ENCODE data around the gene GLI1. TPM values are rescaled to one million over a fixed set of nuclear protein-coding genes. Genes with fewer than 3 reads are reported as not detected.

GLI1 gene
- polyA plus RNA-seq, 1 donor from 2014 or later: 4.2 TPM

DNA sequence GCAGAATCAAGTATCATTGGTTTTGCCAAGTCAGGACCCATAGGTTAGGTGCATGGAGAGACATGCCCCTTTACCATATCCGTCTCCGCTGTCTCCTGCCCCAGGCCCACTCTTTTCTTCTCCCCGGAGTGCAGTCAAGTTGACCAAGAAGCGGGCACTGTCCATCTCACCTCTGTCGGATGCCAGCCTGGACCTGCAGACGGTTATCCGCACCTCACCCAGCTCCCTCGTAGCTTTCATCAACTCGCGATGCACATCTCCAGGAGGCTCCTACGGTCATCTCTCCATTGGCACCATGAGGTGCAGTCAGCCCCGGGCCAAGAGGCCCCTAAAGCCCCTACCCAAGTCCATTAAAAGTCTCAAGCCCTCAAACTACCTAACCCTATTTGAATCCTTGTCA lies 5.0 kb downstream of the GLI1 start:
- Histone ChIP-seq H4K20me1 (ENCODE audit: insufficient read depth) (no peaks in the 10 kb centered on the region), H3K9me2 (ENCODE audit: insufficient read depth, low read length) (no peaks in the 10 kb centered on the region), H3F3A (ENCODE audit: insufficient read depth, low read length, poor library complexity, severe bottlenecking) (no peaks in the 10 kb centered on the region), H3K79me2 (replicated peaks; ENCODE audit: insufficient read depth, low read length) (no peaks in the 10 kb centered on the region), H2AFZ (ENCODE audit: low read depth, low read length) (no peak overlapping the region), H3K9me3 (ENCODE audit: low read length) (no peaks in the 10 kb centered on the region), H3K27me3 (ENCODE audit: insufficient read depth, low read depth, low read length) (peaks cover 38% of the 10 kb centered on the region), H3K27ac (ENCODE audit: low read length) (no peak overlapping the region), H3K4me3 (ENCODE audit: low read length) (no peak overlapping the region), H3K9ac (ENCODE audit: low read length) (no peak overlapping the region), H3K4me2 (ENCODE audit: low read length) (no peak overlapping the region), H3K36me3 (ENCODE audit: insufficient read depth, low read length) (no peaks in the 10 kb centered on the region)
- no peak for TF ChIP-seq RAD21 (conservative IDR thresholded peaks at IDR 0.05)
- TF ChIP-seq SMC3 (conservative IDR thresholded peaks at IDR 0.05; ENCODE audit: poor library complexity): no peak
- no peak for TF ChIP-seq EZH2 (IDR thresholded peaks at IDR 0.05; ENCODE audit: borderline replicate concordance, insufficient read depth, low read length, poor library complexity, severe bottlenecking)
- TF ChIP-seq, protein P1, sequence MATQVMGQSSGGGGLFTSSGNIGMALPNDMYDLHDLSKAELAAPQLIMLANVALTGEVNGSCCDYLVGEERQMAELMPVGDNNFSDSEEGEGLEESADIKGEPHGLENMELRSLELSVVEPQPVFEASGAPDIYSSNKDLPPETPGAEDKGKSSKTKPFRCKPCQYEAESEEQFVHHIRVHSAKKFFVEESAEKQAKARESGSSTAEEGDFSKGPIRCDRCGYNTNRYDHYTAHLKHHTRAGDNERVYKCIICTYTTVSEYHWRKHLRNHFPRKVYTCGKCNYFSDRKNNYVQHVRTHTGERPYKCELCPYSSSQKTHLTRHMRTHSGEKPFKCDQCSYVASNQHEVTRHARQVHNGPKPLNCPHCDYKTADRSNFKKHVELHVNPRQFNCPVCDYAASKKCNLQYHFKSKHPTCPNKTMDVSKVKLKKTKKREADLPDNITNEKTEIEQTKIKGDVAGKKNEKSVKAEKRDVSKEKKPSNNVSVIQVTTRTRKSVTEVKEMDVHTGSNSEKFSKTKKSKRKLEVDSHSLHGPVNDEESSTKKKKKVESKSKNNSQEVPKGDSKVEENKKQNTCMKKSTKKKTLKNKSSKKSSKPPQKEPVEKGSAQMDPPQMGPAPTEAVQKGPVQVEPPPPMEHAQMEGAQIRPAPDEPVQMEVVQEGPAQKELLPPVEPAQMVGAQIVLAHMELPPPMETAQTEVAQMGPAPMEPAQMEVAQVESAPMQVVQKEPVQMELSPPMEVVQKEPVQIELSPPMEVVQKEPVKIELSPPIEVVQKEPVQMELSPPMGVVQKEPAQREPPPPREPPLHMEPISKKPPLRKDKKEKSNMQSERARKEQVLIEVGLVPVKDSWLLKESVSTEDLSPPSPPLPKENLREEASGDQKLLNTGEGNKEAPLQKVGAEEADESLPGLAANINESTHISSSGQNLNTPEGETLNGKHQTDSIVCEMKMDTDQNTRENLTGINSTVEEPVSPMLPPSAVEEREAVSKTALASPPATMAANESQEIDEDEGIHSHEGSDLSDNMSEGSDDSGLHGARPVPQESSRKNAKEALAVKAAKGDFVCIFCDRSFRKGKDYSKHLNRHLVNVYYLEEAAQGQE (IDR thresholded peaks at IDR 0.05; ENCODE audit: borderline replicate concordance): no peak
- no peak for TF ChIP-seq MXI1 (conservative IDR thresholded peaks at IDR 0.05; ENCODE audit: poor library complexity, severe bottlenecking)
- TF ChIP-seq, protein P2, sequence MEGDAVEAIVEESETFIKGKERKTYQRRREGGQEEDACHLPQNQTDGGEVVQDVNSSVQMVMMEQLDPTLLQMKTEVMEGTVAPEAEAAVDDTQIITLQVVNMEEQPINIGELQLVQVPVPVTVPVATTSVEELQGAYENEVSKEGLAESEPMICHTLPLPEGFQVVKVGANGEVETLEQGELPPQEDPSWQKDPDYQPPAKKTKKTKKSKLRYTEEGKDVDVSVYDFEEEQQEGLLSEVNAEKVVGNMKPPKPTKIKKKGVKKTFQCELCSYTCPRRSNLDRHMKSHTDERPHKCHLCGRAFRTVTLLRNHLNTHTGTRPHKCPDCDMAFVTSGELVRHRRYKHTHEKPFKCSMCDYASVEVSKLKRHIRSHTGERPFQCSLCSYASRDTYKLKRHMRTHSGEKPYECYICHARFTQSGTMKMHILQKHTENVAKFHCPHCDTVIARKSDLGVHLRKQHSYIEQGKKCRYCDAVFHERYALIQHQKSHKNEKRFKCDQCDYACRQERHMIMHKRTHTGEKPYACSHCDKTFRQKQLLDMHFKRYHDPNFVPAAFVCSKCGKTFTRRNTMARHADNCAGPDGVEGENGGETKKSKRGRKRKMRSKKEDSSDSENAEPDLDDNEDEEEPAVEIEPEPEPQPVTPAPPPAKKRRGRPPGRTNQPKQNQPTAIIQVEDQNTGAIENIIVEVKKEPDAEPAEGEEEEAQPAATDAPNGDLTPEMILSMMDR (IDR thresholded peaks at IDR 0.05; ENCODE audit: poor library complexity, severe bottlenecking): no peak
- TF ChIP-seq TAF1 (IDR thresholded peaks at IDR 0.05; ENCODE audit: low read depth): no peak
- TF ChIP-seq POLR2AphosphoS5 (IDR thresholded peaks at IDR 0.05): no peak
- no peak for TF ChIP-seq EP300 (conservative IDR thresholded peaks at IDR 0.05; ENCODE audit: poor library complexity, severe bottlenecking)

DNA sequence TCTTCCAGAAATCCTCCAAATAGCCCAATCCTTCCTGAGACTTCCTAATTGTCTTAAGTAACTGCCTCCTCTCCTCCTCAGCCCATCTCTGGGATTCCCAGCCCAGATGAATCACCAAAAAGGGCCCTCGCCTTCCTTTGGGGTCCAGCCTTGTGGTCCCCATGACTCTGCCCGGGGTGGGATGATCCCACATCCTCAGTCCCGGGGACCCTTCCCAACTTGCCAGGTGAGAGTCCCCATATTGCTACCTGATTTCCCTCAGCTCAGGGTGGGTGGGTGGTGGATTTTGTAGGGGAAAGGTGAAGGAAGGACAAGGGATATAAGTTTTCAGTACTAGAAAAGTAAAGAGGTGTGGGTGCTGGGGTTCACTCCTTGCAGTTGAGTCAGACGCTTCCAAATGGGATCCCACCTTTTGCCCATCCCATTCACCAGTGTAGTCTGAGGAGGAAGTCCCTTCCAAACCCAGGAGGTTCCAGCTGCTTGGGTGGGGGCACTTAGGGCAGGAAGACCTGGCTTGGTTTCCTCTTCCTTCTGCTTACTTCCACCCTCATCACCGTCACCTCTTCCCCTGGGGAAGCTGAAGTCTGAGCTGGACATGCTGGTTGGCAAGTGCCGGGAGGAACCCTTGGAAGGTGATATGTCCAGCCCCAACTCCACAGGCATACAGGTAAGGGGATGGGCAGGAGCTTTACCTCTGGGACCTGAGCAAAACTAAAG lies 5.6 kb downstream of the GLI1 start:
- Histone ChIP-seq H3K79me2 (replicated peaks; ENCODE audit: insufficient read depth, low read length) (no peaks in the 10 kb centered on the region), H3K9me3 (ENCODE audit: low read length) (no peaks in the 10 kb centered on the region), H3K27ac (ENCODE audit: low read length) (no peak overlapping the region), H3F3A (ENCODE audit: insufficient read depth, low read length, poor library complexity, severe bottlenecking) (no peaks in the 10 kb centered on the region), H3K9me2 (ENCODE audit: insufficient read depth, low read length) (no peaks in the 10 kb centered on the region), H4K20me1 (ENCODE audit: insufficient read depth) (no peaks in the 10 kb centered on the region), H3K4me2 (ENCODE audit: low read length) (no peak overlapping the region), H3K27me3 (ENCODE audit: insufficient read depth, low read depth, low read length) (peaks cover 32% of the 10 kb centered on the region), H3K9ac (ENCODE audit: low read length) (no peak overlapping the region), H3K36me3 (ENCODE audit: insufficient read depth, low read length) (no peaks in the 10 kb centered on the region), H2AFZ (ENCODE audit: low read depth, low read length) (no peak overlapping the region), H3K4me3 (ENCODE audit: low read length) (no peak overlapping the region)
- TF ChIP-seq, protein P2 (IDR thresholded peaks at IDR 0.05; ENCODE audit: poor library complexity, severe bottlenecking): no peak
- TF ChIP-seq SMC3 (conservative IDR thresholded peaks at IDR 0.05; ENCODE audit: poor library complexity) (no peak), POLR2AphosphoS5 (IDR thresholded peaks at IDR 0.05) (no peak), TAF1 (IDR thresholded peaks at IDR 0.05; ENCODE audit: low read depth) (no peak), EP300 (conservative IDR thresholded peaks at IDR 0.05; ENCODE audit: poor library complexity, severe bottlenecking) (no peak), MXI1 (conservative IDR thresholded peaks at IDR 0.05; ENCODE audit: poor library complexity, severe bottlenecking) (no peak), EZH2 (IDR thresholded peaks at IDR 0.05; ENCODE audit: borderline replicate concordance, insufficient read depth, low read length, poor library complexity, severe bottlenecking) (no peak), RAD21 (conservative IDR thresholded peaks at IDR 0.05) (no peak)
- TF ChIP-seq, protein P1 (IDR thresholded peaks at IDR 0.05; ENCODE audit: borderline replicate concordance): no peak

All from neural cell (in vitro differentiated cells).